ENCODE data around the gene MAGI2.

Gene MAGI2

DNA sequence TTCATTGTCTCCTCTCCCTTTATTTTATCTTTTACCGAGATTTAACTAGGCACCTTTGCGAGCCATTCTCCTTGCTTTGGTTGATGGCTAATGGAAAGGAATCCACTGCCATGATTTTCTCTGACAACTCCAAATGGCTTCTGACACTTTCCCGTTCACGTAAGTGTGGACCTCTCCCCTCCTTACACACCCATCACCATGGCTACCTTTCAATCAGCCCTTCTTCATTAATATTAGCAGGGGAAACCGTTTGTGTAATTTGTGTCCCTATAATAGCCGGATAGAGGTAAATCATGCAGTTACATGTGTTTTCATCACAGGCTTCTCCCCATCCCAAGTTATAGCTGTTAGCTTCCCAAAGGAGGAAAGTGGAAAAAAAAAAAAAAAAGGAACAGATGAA lies 767.3 kb downstream of the MAGI2 start:
- H3K4me3 ChIP-seq (ENCODE audit: low read depth, low read length) = no peak overlapping the region
- TF ChIP-seq, protein P1, sequence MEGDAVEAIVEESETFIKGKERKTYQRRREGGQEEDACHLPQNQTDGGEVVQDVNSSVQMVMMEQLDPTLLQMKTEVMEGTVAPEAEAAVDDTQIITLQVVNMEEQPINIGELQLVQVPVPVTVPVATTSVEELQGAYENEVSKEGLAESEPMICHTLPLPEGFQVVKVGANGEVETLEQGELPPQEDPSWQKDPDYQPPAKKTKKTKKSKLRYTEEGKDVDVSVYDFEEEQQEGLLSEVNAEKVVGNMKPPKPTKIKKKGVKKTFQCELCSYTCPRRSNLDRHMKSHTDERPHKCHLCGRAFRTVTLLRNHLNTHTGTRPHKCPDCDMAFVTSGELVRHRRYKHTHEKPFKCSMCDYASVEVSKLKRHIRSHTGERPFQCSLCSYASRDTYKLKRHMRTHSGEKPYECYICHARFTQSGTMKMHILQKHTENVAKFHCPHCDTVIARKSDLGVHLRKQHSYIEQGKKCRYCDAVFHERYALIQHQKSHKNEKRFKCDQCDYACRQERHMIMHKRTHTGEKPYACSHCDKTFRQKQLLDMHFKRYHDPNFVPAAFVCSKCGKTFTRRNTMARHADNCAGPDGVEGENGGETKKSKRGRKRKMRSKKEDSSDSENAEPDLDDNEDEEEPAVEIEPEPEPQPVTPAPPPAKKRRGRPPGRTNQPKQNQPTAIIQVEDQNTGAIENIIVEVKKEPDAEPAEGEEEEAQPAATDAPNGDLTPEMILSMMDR (IDR thresholded peaks at IDR 0.05; ENCODE audit: low read depth, low read length, missing control alignments) = no peak
- no peak for DNase-seq (ENCODE audit: low read depth)
- in situ Hi-C loops (cut with HindIII; ENCODE audit: low sequenced_read_pairs) = no loop called here

DNA sequence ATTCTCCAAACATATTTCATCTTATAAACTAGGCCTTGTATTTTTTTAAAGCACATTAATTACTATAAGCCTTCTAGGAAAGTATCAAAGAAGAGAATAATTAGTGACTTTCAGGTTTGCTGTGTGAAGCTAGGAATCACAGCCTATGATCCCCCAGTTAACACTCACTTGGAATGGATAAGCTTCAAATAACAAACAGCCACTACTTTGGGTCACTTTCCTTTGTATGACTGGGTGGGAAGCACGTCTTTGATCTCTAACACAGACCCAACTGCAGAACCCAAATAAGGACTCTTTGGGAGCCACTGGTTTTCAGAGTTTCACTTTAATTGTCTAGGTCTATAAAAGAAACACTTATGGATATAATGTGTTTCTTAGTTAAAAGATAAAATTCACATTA lies 769.3 kb downstream of the MAGI2 start:
- no peak for DNase-seq (ENCODE audit: low read depth)
- TF ChIP-seq, protein P1 (IDR thresholded peaks at IDR 0.05; ENCODE audit: low read depth, low read length, missing control alignments) = no peak
- no peak overlapping the region for H3K4me3 ChIP-seq (ENCODE audit: low read depth, low read length)
- in situ Hi-C loops (cut with HindIII; ENCODE audit: low sequenced_read_pairs) = no loop called here

DNA sequence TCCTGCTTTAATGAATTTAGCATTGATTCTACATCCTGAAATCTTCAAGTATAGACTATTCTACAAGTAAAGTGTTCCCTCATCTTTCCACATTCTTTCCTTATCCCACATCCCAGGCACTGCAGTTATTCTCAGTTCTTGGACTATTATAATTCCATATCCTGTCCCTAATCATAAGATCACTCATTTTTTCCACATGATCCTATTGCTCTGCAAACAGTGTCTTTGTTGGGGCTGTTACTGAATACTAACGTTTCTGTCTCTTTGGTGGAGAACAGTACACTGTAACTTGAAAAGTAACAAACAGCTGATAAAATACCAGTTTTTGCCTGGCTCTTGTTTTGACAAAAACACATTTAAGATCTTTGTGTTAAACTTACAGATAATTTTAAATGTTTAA lies 769.9 kb downstream of the MAGI2 start:
- TF ChIP-seq, protein P1 (IDR thresholded peaks at IDR 0.05; ENCODE audit: low read depth, low read length, missing control alignments) = no peak
- DNase-seq (ENCODE audit: low read depth) = no peak
- H3K4me3 ChIP-seq (ENCODE audit: low read depth, low read length) = no peak overlapping the region
- in situ Hi-C loops (cut with HindIII; ENCODE audit: low sequenced_read_pairs) = no loop called here

DNA sequence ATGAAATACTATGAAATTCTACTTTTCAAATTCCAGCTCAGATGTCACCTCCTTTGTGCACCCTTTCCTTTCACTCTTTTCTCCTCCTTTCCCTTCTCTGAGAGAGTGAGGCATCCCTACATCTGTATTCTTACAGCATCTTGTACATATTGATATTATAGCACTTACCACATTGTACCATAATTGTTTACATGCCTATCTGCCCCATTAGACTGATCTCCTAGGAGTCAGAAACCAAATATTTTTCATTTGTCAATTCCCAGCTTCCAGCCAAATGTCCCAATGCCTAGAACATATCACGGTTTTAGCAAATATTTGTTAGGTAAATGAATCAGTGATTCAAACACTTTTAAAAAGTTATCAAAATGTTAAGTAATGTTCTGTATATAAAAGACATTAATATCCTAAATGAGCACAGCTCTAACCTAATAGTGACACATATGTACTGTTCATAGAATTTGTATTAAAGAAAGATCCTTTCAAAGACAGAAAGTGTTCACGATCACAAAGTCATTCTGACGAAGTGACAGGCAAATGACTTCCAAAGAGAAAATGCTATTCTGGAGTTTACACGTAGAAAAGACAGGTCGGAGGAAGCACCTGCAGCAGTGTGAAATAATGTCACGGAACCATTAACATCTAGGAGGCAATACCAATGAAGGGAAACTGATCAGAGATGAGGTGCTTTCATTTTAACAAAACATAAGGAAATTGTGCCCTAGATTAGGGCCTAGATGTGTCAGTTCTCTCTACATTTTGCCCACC lies 774.2 kb downstream of the MAGI2 start:
- no peak overlapping the region for H3K4me3 ChIP-seq (ENCODE audit: low read depth, low read length)
- DNase-seq (ENCODE audit: low read depth) = no peak
- in situ Hi-C loops (cut with HindIII; ENCODE audit: low sequenced_read_pairs) = no loop called here
- TF ChIP-seq, protein P1 (IDR thresholded peaks at IDR 0.05; ENCODE audit: low read depth, low read length, missing control alignments) = no peak

DNA sequence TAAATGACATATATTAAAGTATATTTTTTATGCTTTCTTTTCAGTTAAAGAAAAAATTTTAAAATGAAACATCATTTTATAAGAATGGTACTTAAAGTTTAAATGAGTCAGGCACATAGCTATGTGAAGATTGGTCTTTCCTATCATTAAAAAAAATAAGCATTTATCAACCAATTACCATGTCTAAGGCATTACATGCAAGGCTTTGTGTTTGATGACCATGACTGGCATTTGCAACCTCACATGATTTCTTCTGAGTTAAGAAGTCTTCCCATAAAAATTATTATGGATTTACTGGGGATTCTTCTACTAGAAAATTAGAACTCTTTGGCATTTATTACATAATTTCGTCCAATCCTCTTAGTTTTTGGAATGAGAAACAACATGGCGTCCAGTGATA lies 776.1 kb downstream of the MAGI2 start:
- TF ChIP-seq, protein P1 (IDR thresholded peaks at IDR 0.05; ENCODE audit: low read depth, low read length, missing control alignments) = no peak
- DNase-seq (ENCODE audit: low read depth) = no peak

DNA sequence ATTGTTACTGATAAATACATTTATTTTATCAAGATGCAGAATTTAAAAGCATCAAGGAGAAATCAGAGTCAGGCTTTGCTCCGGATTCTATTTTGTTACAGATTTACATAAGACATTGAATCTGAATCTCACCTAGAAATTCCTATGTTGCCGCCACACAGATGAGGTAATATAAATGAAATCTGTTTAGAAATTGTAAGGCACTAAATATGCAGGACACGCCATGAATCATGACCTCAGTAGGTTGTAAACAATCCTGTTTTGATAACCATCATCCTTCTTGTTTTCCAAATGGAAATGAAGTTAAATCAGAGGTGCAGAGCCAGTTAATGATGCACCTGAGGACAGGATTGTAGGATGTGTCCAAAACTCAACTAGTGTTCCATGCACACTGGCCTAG lies 778.0 kb downstream of the MAGI2 start:
- in situ Hi-C loops (cut with HindIII; ENCODE audit: low sequenced_read_pairs) = no loop called here
- DNase-seq (ENCODE audit: low read depth) = no peak
- TF ChIP-seq, protein P1 (IDR thresholded peaks at IDR 0.05; ENCODE audit: low read depth, low read length, missing control alignments) = no peak
- H3K4me3 ChIP-seq (ENCODE audit: low read depth, low read length) = no peak overlapping the region

More for the DNA sequence above, 776.1 kb downstream of the MAGI2 start:
- in situ Hi-C loops (cut with HindIII; ENCODE audit: low sequenced_read_pairs) = no loop called here
- H3K4me3 ChIP-seq (ENCODE audit: low read depth, low read length) = no peak overlapping the region

Data from astrocyte of the cerebellum (primary cell).